Measurements from ENCODE around the gene DYNLT2B. TPM values are rescaled to one million over a fixed set of nuclear protein-coding genes. Genes with fewer than 3 reads are reported as not detected.
"Not testable (repeated sequence)": the region's sequence is repeated elsewhere in the genome, so short reads cannot be mapped to it uniquely, and the experiment has no call there.

DYNLT2B gene
- total RNA-seq, 1 experiment from 2014 or later, result 28.4 TPM

GRCh38 chr3:196335503-196335948 lies 17.5 kb upstream of the DYNLT2B start:
- no peak for DNase-seq (ENCODE audit: low read depth)
- in situ Hi-C loops (cut with HindIII; ENCODE audit: low pct_unique_long_range_greater_than_20kb, low sequenced_read_pairs), result no loop called here

GRCh38 chr3:196334982-196335381 lies 16.9 kb upstream of the DYNLT2B start:
- in situ Hi-C loops (cut with HindIII; ENCODE audit: low pct_unique_long_range_greater_than_20kb, low sequenced_read_pairs), result no loop called here
- no peak for DNase-seq (ENCODE audit: low read depth)

- in situ Hi-C loops (cut with HindIII; ENCODE audit: low pct_unique_long_range_greater_than_20kb, low sequenced_read_pairs), result no loop called here
Measured at GRCh38 chr3:196332168-196332567, 14.1 kb upstream of the DYNLT2B start.

GRCh38 chr3:196327405-196327804 lies 9.4 kb upstream of the DYNLT2B start:
- in situ Hi-C loops (cut with HindIII; ENCODE audit: low pct_unique_long_range_greater_than_20kb, low sequenced_read_pairs), result no loop called here
- no peak for DNase-seq (ENCODE audit: low read depth)

More at GRCh38 chr3:196332168-196332567, 14.1 kb upstream of the DYNLT2B start:
- DNase-seq (ENCODE audit: low read depth), result no peak

GRCh38 chr3:196326936-196327335 lies 8.9 kb upstream of the DYNLT2B start:
- no peak for DNase-seq (ENCODE audit: low read depth)
- in situ Hi-C loops (cut with HindIII; ENCODE audit: low pct_unique_long_range_greater_than_20kb, low sequenced_read_pairs), result no loop called here

- in situ Hi-C loops (cut with HindIII; ENCODE audit: low pct_unique_long_range_greater_than_20kb, low sequenced_read_pairs), result no loop called here
- no peak for DNase-seq (ENCODE audit: low read depth)
Measured at GRCh38 chr3:196323691-196324090, 5.7 kb upstream of the DYNLT2B start.

GRCh38 chr3:196323016-196323415 lies 5.0 kb upstream of the DYNLT2B start:
- in situ Hi-C loops (cut with HindIII; ENCODE audit: low pct_unique_long_range_greater_than_20kb, low sequenced_read_pairs), result no loop called here
- DNase-seq (ENCODE audit: low read depth), result no peak

- in situ Hi-C loops (cut with HindIII; ENCODE audit: low pct_unique_long_range_greater_than_20kb, low sequenced_read_pairs), result no loop called here
- DNase-seq (ENCODE audit: low read depth), result no peak
Measured at GRCh38 chr3:196321162-196321561, 3.1 kb upstream of the DYNLT2B start.

- in situ Hi-C loops (cut with HindIII; ENCODE audit: low pct_unique_long_range_greater_than_20kb, low sequenced_read_pairs), result no loop called here
- no peak for DNase-seq (ENCODE audit: low read depth)
Measured at GRCh38 chr3:196320137-196320536, 2.1 kb upstream of the DYNLT2B start.

GRCh38 chr3:196316799-196317686 lies 997 bp downstream of the DYNLT2B start:
- DNase-seq (ENCODE audit: low read depth); in situ Hi-C loops (cut with HindIII; ENCODE audit: low pct_unique_long_range_greater_than_20kb, low sequenced_read_pairs): not testable (repeated sequence)

GRCh38 chr3:196315821-196316220 lies 2.2 kb downstream of the DYNLT2B start:
- DNase-seq (ENCODE audit: low read depth), result no peak
- in situ Hi-C loops (cut with HindIII; ENCODE audit: low pct_unique_long_range_greater_than_20kb, low sequenced_read_pairs), result no loop called here

- no peak for DNase-seq (ENCODE audit: low read depth)
- in situ Hi-C loops (cut with HindIII; ENCODE audit: low pct_unique_long_range_greater_than_20kb, low sequenced_read_pairs), result no loop called here
Measured at GRCh38 chr3:196314597-196314996, 3.4 kb downstream of the DYNLT2B start.

- in situ Hi-C loops (cut with HindIII; ENCODE audit: low pct_unique_long_range_greater_than_20kb, low sequenced_read_pairs); DNase-seq (ENCODE audit: low read depth): not testable (repeated sequence)
Measured at GRCh38 chr3:196314086-196314485, 4.0 kb downstream of the DYNLT2B start.

- in situ Hi-C loops (cut with HindIII; ENCODE audit: low pct_unique_long_range_greater_than_20kb, low sequenced_read_pairs); DNase-seq (ENCODE audit: low read depth): not testable (repeated sequence)
Measured at GRCh38 chr3:196302960-196303359, 15.1 kb downstream of the DYNLT2B start.

- DNase-seq (ENCODE audit: low read depth); in situ Hi-C loops (cut with HindIII; ENCODE audit: low pct_unique_long_range_greater_than_20kb, low sequenced_read_pairs): not testable (repeated sequence)
Measured at GRCh38 chr3:196302551-196302950, 15.5 kb downstream of the DYNLT2B start.

GRCh38 chr3:196298521-196298920 lies 19.5 kb downstream of the DYNLT2B start:
- in situ Hi-C loops (cut with HindIII; ENCODE audit: low pct_unique_long_range_greater_than_20kb, low sequenced_read_pairs), result no loop called here
- DNase-seq (ENCODE audit: low read depth), result no peak

- DNase-seq (ENCODE audit: low read depth), result no peak
Measured at GRCh38 chr3:196292286-196292923, 25.6 kb downstream of the DYNLT2B start.

GRCh38 chr3:196288141-196288460 lies 29.9 kb downstream of the DYNLT2B start:
- in situ Hi-C loops (cut with HindIII; ENCODE audit: low pct_unique_long_range_greater_than_20kb, low sequenced_read_pairs), result no loop called here
- DNase-seq (ENCODE audit: low read depth), result no peak

More at GRCh38 chr3:196292286-196292923, 25.6 kb downstream of the DYNLT2B start:
- in situ Hi-C loops (cut with HindIII; ENCODE audit: low pct_unique_long_range_greater_than_20kb, low sequenced_read_pairs), result no loop called here

GRCh38 chr3:196287440-196288140 lies 30.4 kb downstream of the DYNLT2B start, which contains the start of gene PCYT1A:
Gene PCYT1A, minus strand, starts transcription at chr3:196287726. Its CDS starts 17,195 bp downstream, at chr3:196270531.
- DNase-seq (ENCODE audit: low read depth), result peak; percentile 91
- in situ Hi-C loops (cut with HindIII; ENCODE audit: low pct_unique_long_range_greater_than_20kb, low sequenced_read_pairs), result no loop called here

Data from Caki2 (cell line).